ENCODE data around the gene MBOAT2.
A peak's percentile ranks its signal among the peaks of the same experiment; 100 is the strongest.

DNA sequence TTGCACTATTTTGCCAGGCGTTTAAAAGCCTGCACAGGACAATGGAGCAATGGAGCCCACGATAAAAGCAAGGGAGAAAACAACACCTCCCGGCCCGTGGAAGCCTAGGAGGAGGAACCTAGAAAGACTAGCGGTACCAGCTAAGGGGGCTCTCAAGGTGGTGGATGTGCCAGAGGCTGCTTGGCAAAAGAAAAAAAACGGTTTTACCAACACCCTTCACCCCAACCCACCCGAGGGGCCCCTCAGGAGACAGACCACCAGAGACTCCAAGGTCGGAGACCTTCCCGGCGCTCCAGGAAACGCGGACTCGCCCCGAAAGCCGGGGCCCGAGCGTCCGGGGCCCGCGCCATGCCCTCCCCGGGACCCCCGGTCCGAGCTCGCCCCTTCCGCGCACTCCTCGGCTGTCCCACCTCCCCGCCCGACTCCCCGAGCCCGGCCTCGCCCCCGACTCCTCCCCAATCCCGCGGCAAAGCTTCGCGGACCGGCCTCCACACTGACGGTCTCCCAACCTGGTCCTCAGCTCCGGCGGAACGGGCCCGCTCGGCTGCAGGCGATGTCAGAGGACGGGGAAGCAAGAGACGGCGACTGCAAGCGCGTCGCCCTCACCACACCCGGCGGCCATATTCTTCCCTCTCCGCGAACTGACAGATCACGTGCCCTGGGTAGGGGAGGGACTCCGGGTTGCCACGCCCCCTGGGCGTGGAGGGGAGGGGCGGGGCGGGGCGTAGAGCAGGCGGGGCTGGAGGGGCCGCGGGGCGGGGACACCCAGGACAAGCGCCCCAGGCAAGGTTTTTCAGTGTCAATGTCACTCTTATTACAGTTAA lies 166.3 kb downstream of the MBOAT2 start, which contains the start of gene KIDINS220:
- TF ChIP-seq, protein P1, sequence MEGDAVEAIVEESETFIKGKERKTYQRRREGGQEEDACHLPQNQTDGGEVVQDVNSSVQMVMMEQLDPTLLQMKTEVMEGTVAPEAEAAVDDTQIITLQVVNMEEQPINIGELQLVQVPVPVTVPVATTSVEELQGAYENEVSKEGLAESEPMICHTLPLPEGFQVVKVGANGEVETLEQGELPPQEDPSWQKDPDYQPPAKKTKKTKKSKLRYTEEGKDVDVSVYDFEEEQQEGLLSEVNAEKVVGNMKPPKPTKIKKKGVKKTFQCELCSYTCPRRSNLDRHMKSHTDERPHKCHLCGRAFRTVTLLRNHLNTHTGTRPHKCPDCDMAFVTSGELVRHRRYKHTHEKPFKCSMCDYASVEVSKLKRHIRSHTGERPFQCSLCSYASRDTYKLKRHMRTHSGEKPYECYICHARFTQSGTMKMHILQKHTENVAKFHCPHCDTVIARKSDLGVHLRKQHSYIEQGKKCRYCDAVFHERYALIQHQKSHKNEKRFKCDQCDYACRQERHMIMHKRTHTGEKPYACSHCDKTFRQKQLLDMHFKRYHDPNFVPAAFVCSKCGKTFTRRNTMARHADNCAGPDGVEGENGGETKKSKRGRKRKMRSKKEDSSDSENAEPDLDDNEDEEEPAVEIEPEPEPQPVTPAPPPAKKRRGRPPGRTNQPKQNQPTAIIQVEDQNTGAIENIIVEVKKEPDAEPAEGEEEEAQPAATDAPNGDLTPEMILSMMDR (IDR thresholded peaks at IDR 0.05), result no peak
- TF ChIP-seq POLR2A (IDR thresholded peaks at IDR 0.05), result peak; percentile 78 to 88
